HG03135 (cell line): ENCODE measurements around the gene ARID1A.
"Not testable (repeated sequence)": the region's sequence is repeated elsewhere in the genome, so short reads cannot be mapped to it uniquely, and the experiment has no call there.

Source experiments
- ATAC-seq: cut with Tn5 transposase; IDR thresholded peaks from one replicate; pipeline ENCODE4 v1.9.1; 2021; ENCODE audit warnings: mild to moderate bottlenecking, moderate library complexity; ENCODE audit not compliant: unreplicated experiment

Gene ARID1A

DNA sequence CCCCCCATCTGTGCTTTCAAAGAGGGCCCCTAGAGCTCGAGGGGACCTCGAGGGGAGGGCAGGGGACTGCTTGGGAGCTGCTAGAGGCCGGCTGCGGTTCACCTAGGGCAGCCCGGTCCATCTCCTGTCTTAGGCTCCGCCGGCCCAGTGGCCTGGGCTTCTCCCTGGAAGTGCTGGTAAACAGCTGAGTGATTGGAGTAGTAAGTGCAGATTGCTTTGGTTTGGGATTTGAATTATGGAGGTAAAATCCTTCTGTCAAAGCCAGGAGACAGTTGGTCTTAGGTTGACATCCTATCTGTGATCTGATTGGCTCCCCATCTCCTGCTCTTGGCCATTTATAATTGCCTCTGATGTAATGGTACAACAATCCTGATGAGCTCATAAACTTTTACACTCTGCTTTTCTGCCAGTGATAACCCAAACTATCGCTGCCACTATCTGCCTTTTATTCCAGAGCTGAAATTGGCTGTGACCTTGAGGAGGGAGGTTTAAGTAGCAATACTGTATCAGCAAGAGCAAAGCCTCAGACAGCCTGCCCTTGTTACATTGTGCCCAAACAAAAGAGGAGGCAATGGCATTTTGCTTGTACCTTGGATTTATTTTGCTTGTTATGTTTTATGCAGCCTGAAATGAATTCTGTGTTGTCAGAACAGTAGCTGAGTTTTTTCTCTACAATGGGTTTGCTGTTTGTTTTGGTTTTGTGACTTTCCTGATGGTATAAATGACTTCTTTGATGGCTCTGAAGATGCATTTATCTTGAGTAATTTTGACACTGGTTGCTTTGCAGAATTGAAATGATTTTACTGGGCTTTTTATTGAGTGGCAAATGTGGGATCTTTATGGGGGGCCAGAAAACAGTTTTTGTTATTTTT is 2.4 kb downstream of the ARID1A start:
- no peak for ATAC-seq

DNA sequence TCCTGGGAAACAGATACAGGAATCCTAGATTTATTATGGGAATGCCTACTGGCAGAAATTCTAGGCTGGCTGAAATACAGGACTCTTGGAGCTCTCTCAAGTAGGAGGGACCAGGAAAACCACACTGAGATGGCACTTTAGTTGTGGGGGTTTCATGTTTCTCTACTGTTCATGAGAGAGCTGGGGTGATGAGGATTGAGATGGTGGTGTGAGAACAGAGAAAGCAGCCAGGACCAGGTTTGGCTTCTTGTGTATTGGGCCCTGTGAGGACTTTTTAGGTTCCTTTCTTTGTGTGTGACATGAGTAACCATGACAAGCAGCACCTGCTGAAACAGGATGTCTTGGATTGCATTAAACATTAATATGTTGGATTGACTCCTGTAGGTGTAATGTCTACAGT is 4.9 kb downstream of the ARID1A start:
- no peak for ATAC-seq

DNA sequence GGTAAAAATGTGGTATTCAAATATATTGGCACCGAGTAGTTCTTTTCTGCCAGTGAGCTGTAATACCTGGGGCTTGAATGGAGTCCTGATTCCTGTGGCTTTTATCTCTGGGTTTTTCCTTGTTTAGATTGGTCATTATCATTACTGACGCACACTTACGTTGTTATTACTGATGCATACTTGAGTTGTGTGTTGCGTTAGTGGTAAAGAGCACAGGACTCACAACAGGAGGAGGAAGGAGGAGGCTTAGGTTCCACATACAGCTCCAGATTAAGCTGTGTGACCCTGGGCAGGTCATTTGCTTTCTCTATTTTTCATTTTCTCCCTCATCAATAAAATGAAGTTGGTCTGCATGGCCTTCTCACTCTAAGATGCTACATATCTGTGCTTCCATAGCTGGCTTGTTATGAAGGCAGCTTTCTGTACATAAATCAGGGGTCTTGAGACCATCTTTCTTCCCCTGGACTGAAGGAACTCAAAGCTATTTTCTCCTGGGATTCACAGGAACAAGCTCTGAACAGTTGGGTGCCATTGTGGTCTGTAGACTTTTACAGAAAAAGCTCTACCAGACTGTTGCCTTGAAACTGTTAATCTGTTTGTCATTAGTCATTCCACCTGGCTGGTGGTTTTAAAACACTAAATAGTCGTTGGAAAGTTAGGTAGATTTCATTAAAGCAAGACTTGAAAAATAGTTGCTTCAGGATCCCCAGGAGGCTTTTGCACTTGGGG is 5.6 kb downstream of the ARID1A start:
- ATAC-seq = no peak

DNA sequence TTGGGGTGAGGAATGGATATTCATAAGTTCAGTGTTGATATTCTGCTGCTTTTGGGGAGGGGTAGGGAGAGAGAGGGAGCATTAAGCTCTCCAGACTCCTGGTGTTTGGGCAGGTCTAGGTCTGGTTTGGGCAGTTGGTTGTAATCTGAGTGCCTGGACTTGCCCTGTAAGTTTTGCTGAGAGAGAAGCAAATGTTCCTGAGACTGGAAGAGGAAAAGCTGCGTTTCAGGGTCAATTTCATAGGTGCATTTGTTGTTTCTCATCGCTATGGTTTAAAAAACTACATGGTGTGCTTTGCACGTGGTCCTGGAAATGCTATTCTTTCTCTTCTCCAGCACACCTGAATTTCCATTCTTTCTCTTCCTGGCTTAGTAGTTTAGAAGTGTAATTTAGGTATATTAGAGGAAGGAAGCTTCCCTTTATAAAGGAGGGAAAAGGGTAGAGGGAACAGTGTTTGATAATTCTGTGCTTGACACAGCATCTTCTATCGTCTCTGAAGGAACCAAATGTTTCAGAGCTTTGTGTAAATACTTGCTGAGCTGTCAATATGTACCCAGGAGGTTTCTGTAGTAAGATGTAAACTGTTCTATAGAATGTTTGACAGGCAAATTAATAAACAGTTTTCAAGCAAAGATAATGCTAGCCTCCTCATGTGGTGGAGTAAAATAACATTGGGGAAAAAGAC is 6.3 kb downstream of the ARID1A start:
- ATAC-seq = no peak

DNA sequence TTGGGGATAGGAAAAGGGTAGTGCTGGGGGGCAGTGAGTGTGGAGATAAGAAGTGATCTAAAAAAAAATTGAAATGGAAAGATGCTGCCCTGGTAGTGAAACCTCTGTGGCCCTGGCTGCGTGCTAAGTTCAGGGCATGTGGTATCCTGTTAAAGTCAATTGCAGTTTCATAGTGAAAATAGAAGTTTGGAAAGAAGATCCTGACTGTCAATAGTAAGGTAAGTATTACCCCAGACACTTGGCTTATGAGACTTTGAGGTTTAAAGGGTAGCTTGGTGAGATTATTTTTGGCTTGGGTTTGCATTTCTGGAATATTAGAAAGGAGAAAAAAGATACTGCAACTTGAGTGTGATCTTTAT is 6.8 kb downstream of the ARID1A start:
- ATAC-seq = no peak

DNA sequence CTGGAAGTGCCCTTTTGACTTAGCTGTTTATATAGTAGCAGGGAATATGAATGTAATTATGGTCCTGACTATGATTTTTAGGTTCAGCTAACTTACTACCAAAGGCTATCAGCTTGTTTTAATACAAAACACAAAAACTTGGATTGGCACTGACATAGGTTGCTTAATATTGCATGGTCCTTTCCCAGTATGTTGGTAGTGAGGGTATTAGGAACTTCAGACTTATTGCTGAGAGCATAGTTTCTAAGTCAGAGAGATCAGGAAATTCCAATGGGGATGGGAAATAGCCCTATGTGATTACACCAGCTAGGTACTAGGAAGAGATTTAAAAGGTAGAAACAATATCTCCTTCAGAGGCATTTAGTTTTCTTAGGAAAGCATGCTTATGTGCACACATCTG is 7.7 kb downstream of the ARID1A start:
- ATAC-seq = no peak

DNA sequence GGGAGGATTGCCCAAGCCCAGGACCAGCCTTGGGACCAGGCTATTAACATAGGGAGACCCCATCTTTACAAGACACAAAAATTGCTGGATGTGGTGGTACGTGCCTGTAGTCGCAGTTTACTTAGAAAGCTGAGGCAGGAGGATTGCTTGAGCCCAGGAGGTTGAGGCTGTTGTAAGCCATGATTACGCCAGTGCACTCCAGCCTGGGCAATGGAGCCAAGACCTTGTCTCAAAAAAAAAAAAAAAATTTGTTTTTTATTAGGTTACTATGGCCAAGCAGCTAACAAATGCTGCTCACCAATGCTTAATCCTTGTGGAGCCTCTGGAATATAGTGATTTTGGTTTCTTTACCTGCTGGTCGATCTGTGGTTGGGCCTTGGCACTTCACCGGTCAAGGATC is 8.8 kb downstream of the ARID1A start:
- no peak for ATAC-seq

DNA sequence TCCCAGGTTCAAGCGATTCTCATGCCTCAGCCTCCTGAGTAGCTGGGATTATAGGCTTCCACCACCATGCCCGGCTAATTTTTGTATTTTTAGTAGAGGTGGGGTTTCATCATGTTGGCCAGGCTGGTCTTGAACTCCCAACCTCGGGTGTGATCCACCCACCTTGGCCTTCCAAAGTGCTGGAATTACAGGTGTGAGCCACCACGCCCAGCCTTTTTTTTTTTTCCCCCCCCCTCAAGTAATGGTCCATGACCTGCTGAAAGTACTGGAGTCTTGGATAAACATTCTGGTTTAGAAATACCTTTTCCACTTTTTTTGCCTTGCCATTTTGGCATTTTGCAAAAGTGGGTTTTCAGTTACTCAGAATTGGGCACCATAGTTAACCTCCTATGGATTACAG is 9.4 kb downstream of the ARID1A start:
- not testable (repeated sequence) for ATAC-seq

DNA sequence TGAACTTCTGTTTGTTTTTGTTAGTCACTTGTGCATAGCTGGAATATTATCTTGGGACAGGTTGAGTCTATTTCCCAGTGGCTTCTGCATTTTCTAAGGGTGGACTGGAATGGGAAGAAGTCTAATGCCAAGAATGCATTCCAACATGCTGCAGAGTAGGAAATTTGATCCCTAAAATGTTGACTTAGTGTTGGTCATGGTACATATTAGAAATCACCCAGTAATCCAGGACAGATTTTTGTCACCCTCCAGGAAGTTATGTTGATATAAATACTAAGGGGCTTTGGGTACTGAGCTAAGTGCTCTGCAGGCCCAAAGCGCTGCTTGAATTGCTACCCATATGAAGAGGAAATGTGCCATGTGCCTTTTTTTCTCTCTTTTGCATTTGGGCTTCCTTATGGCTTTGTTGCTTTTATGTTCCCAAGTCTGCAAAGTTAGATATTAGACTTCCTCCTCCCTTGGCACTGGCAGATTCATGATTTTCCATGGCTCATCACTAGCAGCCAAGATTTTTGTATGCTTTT is 10.0 kb downstream of the ARID1A start:
- no peak for ATAC-seq

DNA sequence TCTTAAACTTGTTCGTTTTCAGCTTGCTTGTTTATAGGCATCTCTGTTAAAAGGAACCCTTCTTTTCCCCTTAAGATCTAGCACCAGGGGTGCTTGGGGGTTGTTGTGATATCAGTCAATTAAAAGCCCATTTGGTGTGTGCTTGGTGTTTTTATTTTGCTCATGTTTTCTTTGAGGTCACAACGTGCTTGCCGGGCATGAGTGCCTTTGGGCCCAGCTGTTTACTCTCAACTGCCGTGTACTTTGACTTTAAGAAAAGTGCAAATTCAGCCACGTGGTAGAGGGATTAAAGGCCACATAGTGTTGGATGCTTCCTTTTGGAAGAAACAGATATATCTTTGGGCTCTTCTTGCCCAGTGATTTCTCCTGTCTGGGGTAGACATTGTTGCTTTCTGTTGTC is 10.5 kb downstream of the ARID1A start:
- ATAC-seq = no peak

DNA sequence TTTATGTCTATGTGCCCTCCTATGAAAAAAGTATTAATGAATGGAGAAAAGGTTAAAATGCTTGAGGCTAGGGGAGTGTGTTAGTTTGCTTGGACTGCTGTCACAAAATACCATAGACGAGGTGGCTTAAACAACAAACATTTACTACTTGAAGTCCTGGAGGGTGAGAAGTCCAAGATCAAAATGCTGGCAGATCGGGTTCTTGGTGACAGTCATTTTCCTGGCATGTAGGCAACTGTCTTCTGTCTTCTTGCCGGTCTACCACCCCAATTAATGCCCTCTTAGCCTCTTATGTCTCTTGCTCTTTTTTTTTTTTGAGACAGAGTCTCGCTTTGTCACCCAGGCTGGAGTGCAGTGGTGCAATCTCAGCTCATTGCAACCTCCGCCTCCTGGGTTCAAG is 15.0 kb downstream of the ARID1A start:
- ATAC-seq = no peak

DNA sequence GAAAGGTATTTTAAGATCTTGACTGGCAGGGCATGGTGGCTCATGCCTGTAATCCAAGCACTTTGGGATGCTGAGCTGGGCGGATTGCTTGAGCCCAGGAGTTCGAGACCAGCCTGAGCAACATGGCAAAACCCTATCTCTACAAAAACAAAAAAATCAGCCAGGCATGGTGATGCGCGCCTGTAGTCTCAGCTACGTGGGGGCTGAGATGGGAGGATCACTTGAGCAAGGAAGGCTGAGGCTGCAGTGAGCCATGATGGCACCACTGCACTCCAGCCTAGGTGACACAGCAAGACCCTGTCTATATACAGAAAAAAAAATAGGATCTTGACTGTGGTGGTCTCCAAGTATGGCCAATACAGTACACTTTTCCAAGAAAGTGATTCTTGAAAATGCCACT is 16.0 kb downstream of the ARID1A start:
- ATAC-seq = no peak

DNA sequence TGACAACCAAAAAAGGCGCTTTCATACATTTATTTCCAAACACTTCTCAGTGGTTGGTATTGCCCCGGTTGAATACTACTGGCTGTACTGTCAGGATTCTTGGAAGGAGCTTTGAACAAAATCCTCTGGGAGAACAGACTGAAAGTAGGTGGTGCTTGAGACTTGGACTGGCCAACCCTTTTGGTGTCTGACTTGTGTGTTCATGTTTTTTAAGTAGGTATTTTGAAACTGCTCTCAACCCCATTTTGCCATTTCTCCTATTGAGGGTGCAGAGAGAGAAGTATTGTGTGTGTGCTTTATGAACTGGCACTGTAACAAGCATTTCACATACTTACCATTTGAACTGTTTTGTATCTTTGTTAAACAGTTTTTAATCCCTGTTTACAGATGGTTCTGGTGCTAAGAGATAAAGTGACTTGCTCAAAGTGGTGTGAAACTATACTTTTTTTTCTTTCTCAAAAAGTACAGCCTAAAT is 21.2 kb downstream of the ARID1A start:
- ATAC-seq = no peak

DNA sequence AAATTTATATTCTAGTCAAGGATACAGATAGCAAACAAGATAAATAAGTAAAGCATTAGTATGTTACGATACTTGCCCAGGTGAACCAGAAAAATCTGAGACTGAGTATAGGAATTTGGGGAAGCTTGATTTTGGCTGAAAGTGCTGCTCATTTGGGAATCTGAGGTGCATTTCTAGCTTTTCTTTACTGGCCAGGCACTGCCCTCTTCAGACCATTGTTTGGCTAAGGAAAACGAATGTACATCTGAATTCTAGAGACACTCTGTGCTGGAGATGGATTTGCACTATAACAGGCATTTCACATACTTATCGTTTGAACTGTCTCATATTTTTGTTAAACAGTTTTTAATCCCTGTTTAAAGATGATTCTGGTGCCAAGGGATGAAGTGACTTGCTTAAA is 23.4 kb downstream of the ARID1A start:
- no peak for ATAC-seq

DNA sequence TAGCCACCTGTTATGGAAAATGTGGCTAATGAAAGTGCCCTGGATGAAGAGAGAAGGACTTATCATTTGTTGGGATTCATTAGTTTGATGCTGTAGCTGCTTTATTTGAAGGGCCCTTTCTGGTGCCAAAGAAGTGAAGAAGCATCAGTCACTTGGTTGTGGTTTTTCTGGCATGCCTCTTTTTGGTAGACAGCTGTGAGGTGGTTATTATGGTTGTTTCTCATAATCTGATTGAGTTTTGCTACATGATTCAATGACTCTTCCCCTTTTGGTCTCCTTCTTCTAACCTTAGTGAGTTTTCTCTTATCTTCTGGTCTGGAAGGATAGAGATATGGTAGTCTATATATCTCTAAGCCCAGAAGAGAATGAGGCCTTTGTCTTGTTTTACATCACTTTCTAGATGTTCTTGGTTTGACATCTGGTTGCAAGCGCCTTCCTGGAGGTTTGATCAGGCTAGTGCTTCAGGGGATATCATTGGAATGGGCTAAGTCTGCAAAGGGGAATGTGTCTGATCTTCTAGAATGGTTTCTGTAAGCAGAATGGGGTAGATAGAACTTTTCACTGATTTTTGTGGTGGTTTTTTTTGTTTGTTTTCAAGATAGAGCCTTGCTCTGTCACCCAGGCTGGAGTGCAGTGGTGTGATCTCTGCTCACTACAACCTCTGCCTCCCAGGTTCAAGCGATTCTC is 26.0 kb downstream of the ARID1A start:
- ATAC-seq = no peak

DNA sequence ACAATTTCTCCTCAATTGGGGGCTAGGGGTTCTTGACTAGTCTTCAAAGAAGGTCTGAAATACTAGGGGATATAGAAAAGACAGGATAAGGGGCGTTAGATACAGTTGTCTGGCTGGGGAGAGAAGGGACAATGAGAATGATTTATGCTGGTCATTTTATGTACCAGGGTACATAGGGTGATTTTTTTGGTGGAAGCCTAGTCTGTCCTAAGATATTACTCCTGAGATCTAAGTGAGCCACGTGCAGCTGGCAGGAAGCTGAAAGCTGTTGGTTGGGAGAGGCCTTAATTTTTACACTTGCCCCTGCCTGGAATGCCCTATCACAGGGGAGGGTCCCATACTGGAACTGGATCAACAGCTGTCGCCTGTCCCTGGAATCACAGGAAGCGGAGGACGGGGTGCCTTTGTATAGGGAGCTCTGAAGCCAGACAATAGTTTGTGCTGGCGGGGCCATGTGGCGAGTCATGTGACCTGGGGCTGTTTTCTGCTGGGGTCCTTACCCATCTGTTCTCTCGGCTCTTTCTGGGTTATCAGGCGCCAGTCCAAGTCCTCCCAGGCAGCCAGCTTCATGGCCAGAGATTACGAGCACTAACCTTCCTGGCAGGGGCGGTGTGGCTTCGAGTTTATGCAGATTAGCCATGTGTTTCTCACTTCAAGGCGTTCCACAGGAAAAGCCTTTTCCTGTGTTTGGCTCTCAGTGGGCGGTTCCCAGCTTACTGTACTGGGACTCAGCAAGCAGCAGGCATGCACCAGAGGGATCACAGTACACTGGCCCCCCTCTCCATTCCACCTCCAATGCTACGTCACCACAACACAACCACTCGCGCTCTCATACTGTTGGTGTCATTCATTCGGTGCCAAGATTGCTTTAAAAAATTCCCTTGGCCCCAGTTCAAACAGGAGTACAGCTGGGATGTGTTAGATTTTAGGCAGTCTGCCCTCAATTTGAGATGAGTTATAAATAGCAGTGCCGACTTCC is 27.5 kb downstream of the ARID1A start:
- no peak for ATAC-seq

DNA sequence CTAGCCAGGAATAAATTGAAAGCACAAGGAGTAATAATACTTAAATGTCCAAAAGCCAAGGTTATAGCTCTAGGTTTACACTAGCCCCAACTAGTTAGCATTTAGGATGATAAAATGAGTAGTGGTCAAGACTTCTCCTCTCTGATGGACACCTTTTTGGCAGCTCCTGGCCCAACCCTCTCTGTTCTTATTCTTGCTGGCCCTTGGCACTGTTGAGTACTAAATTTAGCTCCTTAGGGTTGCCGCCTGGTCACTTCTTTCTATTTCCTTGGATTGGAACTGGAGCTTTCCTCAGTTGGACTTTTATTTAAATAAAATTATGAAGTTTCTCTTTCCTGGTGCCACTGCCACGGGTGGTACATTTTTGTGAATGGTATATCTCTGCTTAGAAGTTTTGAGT is 28.3 kb downstream of the ARID1A start:
- no peak for ATAC-seq

DNA sequence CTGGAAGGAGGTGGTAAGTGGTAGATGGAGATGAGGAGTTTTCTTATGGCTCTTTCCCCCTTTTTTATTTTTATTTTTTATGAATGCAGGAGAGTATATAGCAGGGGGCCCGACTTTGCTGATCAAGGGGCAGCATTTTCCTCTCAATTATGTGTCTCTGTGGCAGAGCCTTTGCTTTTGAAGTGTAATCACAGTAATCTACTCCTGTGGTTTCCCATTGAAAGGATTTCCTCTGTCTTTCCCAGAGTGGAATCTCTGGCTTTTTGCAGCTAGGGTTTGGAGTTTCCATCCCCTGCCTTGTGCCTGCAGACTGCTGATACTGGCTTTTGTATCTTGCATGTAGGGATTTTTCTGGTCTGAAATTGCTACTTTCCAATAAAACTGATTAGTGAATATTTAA is 29.1 kb downstream of the ARID1A start:
- no peak for ATAC-seq

DNA sequence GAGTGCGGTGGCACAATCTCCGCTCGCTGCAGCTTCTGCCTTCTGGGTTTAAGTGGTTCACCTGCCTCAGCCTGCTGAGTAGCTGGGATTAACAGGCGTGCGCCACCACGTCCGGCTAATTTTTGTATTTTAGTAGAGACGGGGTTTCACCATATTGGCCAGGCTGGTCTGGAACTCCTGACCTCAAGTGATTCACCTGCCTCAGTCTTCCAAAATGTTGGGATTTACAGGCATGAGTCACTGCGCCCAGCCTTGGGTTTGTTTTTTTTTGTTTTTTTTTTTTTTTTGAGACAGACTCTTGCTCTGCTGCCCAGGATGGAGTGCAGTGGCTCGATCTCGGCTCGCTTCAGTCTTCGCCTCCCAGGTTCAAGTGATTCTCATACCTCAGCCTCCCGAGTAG is 30.1 kb downstream of the ARID1A start:
- ATAC-seq = not testable (repeated sequence)

DNA sequence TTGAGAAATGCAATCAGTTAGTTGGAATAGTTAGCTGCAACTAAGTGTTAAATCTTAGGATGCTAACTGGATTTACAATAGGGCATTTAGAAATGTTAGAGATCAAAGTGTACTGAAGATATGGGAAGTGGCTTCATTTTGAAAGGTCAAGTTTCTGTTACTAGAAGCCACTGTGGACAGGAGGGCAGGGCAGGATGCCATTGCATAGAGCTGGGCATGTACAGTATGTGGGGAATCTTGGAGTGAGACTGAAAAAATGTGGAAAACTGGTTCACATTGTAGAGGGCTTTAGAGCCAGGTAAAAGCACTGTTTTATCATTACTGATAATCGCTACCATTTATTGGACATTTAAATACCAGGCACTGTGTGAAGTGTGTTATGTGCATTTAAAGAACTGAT is 31.0 kb downstream of the ARID1A start:
- ATAC-seq = no peak
